ENCODE results near the gene ACY1. TPM values are rescaled to one million over a fixed set of nuclear protein-coding genes. Genes with fewer than 3 reads are reported as not detected.

Gene ACY1
- total RNA-seq, 1 experiment from 2014 or later: 50.3 TPM

- in situ Hi-C loops (cut with HindIII; ENCODE audit: low pct_unique_long_range_greater_than_20kb, low sequenced_read_pairs): no loop called here
- CTCF ChIA-PET: no interaction called here
- peak; percentile 60; the same call in 1 of the 2 replicates for ATAC-seq
These were observed 28.0 kb upstream of the ACY1 start, which contains the start of gene GPR62 for GRCh38 chr3:51955175-51955892. Gene GPR62 (plus strand): TSS chr3:51955381. CDS start chr3:51955653, 272 bp downstream.

DNA sequence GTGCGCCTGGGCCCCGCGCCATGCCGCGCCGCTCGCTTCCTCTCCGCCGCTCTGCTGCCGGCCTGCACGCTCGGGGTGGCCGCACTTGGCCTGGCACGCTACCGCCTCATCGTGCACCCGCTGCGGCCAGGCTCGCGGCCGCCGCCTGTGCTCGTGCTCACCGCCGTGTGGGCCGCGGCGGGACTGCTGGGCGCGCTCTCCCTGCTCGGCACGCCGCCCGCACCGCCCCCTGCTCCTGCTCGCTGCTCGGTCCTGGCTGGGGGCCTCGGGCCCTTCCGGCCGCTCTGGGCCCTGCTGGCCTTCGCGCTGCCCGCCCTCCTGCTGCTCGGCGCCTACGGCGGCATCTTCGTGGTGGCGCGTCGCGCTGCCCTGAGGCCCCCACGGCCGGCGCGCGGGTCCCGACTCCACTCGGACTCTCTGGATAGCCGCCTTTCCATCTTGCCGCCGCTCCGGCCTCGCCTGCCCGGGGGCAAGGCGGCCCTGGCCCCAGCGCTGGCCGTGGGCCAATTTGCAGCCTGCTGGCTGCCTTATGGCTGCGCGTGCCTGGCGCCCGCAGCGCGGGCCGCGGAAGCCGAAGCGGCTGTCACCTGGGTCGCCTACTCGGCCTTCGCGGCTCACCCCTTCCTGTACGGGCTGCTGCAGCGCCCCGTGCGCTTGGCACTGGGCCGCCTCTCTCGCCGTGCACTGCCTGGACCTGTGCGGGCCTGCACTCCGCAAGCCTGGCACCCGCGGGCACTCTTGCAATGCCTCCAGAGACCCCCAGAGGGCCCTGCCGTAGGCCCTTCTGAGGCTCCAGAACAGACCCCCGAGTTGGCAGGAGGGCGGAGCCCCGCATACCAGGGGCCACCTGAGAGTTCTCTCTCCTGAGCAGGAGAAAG, 27.2 kb upstream of the ACY1 start:
- in situ Hi-C loops (cut with HindIII; ENCODE audit: low pct_unique_long_range_greater_than_20kb, low sequenced_read_pairs): no loop called here
- POLR2A ChIA-PET: no interaction called here

More at GRCh38 chr3:51955175-51955892, 28.0 kb upstream of the ACY1 start, which contains the start of gene GPR62:
- Histone ChIP-seq H3K27ac (ENCODE audit: low read length) (no peak within 1 kb of the TSS), H3K27me3 (ENCODE audit: control insufficient read depth, insufficient read depth, low read length) (no peaks in the 10 kb centered on the region), H3K4me1 (ENCODE audit: control insufficient read depth, insufficient read depth, low read length) (no peaks in the 10 kb centered on the region), H3K9me3 (ENCODE audit: control insufficient read depth, insufficient read depth, low read depth, low read length) (no peaks in the 10 kb centered on the region), H3K36me3 (ENCODE audit: control insufficient read depth, insufficient read depth, low read length) (no peaks in the 10 kb centered on the region), H3K4me3 (ENCODE audit: low read depth in 2 of 2, low read length in 2 of 2) (no peak within 1 kb of the TSS)
- POLR2A ChIA-PET: no interaction called here
- BruUV-seq (replicated peaks): no TSS peak
- TF ChIP-seq, protein P1, sequence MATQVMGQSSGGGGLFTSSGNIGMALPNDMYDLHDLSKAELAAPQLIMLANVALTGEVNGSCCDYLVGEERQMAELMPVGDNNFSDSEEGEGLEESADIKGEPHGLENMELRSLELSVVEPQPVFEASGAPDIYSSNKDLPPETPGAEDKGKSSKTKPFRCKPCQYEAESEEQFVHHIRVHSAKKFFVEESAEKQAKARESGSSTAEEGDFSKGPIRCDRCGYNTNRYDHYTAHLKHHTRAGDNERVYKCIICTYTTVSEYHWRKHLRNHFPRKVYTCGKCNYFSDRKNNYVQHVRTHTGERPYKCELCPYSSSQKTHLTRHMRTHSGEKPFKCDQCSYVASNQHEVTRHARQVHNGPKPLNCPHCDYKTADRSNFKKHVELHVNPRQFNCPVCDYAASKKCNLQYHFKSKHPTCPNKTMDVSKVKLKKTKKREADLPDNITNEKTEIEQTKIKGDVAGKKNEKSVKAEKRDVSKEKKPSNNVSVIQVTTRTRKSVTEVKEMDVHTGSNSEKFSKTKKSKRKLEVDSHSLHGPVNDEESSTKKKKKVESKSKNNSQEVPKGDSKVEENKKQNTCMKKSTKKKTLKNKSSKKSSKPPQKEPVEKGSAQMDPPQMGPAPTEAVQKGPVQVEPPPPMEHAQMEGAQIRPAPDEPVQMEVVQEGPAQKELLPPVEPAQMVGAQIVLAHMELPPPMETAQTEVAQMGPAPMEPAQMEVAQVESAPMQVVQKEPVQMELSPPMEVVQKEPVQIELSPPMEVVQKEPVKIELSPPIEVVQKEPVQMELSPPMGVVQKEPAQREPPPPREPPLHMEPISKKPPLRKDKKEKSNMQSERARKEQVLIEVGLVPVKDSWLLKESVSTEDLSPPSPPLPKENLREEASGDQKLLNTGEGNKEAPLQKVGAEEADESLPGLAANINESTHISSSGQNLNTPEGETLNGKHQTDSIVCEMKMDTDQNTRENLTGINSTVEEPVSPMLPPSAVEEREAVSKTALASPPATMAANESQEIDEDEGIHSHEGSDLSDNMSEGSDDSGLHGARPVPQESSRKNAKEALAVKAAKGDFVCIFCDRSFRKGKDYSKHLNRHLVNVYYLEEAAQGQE (IDR thresholded peaks at IDR 0.05; ENCODE audit: insufficient read depth in 1 of 2, low read depth in 2 of 2, low read length in 1 of 2): no peak
- TF ChIP-seq TCF7L2 (IDR thresholded peaks at IDR 0.05; ENCODE audit: low read depth, low read length): no peak
- TF ChIP-seq POLR2AphosphoS5 (IDR thresholded peaks at IDR 0.05; ENCODE audit: low read depth, low read length): no peak
- intact Hi-C loops (cut with micrococcal nuclease; ENCODE audit: unreplicated experiment): no loop called here
- DNase-seq (ENCODE audit: low read depth, low spot score): no peak

More for the DNA sequence above, 27.2 kb upstream of the ACY1 start:
- H3K36me3 ChIP-seq (ENCODE audit: control insufficient read depth, insufficient read depth, low read length): no peaks in the 10 kb centered on the region
- no peaks in the 10 kb centered on the region for H3K4me1 ChIP-seq (ENCODE audit: control insufficient read depth, insufficient read depth, low read length)
- CTCF ChIA-PET: no interaction called here
- H3K9me3 ChIP-seq (ENCODE audit: control insufficient read depth, insufficient read depth, low read depth, low read length): no peaks in the 10 kb centered on the region
- no peak for ATAC-seq
- no peaks in the 10 kb centered on the region for H3K27me3 ChIP-seq (ENCODE audit: control insufficient read depth, insufficient read depth, low read length)
- H3K27ac ChIP-seq (ENCODE audit: low read length): no peak overlapping the region
- no peak overlapping the region for H3K4me3 ChIP-seq (ENCODE audit: low read depth in 2 of 2, low read length in 2 of 2)
- TF ChIP-seq SIN3A (IDR thresholded peaks at IDR 0.05; ENCODE audit: borderline replicate concordance, insufficient read depth, low read depth, low read length) (no peak), TCF7L2 (IDR thresholded peaks at IDR 0.05; ENCODE audit: low read depth, low read length) (no peak), POLR2AphosphoS5 (IDR thresholded peaks at IDR 0.05; ENCODE audit: low read depth, low read length) (no peak), CTCF (IDR thresholded peaks at IDR 0.05) (no peak)
- TF ChIP-seq, protein P1 (IDR thresholded peaks at IDR 0.05; ENCODE audit: insufficient read depth in 1 of 2, low read depth in 2 of 2, low read length in 1 of 2): no peak
- intact Hi-C loops (cut with micrococcal nuclease; ENCODE audit: unreplicated experiment): no loop called here
- DNase-seq (ENCODE audit: low read depth, low spot score): no peak
- no TSS peak for BruUV-seq (replicated peaks)

Data from Panc1 (cell line).